Esophagus muscularis mucosa (tissue), 4 donors: ENCODE results near the gene TNF. TPM values are rescaled to one million over a fixed set of nuclear protein-coding genes. Genes with fewer than 3 reads are reported as not detected.

Experiments
- DNase-seq: peaks from one replicate; pipeline ENCODE4 v3.0.0-alpha.2; 2017; ENCODE audit errors: extremely low spot score
- H3K27ac ChIP-seq, 4 donors: fragments of 200-600 bp; sonication (generic); replicated peaks in 1 of 4; 1 replicate in 3 of 4; 2 replicates in 1 of 4; pipeline ENCODE4 v1.5.1; 2016 to 2019; ENCODE audit warnings: mild to moderate bottlenecking in 1 of 4
- H3K27me3 ChIP-seq, 4 donors: fragments of 200-600 bp; sonication (generic); one replicate each; pipeline versions ENCODE4 v1.5.1 to v1.6.0; 2016 to 2019
- H3K36me3 ChIP-seq, 4 donors: fragments of 200-600 bp; sonication (generic); one replicate each; pipeline ENCODE4 v1.5.1; 2016 to 2019
- H3K4me1 ChIP-seq, 4 donors: fragments of 200-600 bp; sonication (generic); one replicate each; pipeline ENCODE4 v1.5.1; 2016 to 2019
- H3K4me3 ChIP-seq, 4 donors: fragments of 200-600 bp; sonication (generic); 1 replicate in 2 of 4; 2 replicates in 2 of 4; pipeline ENCODE4 v1.5.1; 2016 to 2019; ENCODE audit warnings: mild to moderate bottlenecking in 4 of 4, moderate library complexity in 1 of 4
- H3K9me3 ChIP-seq, 4 donors: fragments of 200-600 bp; sonication (generic); 1 replicate in 3 of 4; 2 replicates in 1 of 4; pipeline ENCODE4 v1.5.1; 2016 to 2019
- EP300 ChIP-seq: sonication (generic); formaldehyde crosslinking; IDR thresholded peaks from one replicate; pipeline ENCODE4 v1.6.1; 2017; ENCODE audit warnings: antibody characterized with exemption
- POLR2A ChIP-seq: fragments of 450-650 bp; IDR thresholded peaks from one replicate; pipeline ENCODE4 v1.6.1; 2017; ENCODE audit warnings: antibody characterized with exemption, moderate library complexity, mild to moderate bottlenecking, low read depth
- POLR2AphosphoS5 ChIP-seq, 2 donors: sonication (generic); formaldehyde crosslinking; IDR thresholded peaks; one replicate each; pipeline ENCODE4 v1.6.1; 2017; ENCODE audit warnings: antibody characterized with exemption in 2 of 2
- WGBS: methylation state at CpG from one replicate; pipeline ENCODE4 v1.1.5; 2018; 5-methylcytosine and 5-hydroxymethylcytosine counted together
- intact Hi-C: fragments of 100-400 bp; cut with DNase I; formaldehyde crosslinking; loops from one replicate; pipeline ENCODE4 v1.15.1; 2023
- total RNA-seq, 4 donors: library from RNA; depleted of rRNA; stranded (reverse); fragments of >200 nt; gene quantifications; one replicate each; pipeline versions ENCODE4 v1.1.0 to v1.2.1, GENCODE V29; 2016
- TF ChIP-seq, protein P1 (sequence below), 3 experiments: fragments of 200-600 bp in 2 of 3; fragments of 450-650 bp in 1 of 3; sonication (generic) in 2 of 3; IDR thresholded peaks; one replicate each; pipeline ENCODE4 v1.5.1; 2017 to 2019; ENCODE audit warnings: antibody characterized with exemption in 3 of 3, mild to moderate bottlenecking in 2 of 3, moderate library complexity in 1 of 3

Gene TNF
- total RNA-seq, 4 donors from 2014 or later = 0.17 to 1.5 TPM; not detected in 2

DNA sequence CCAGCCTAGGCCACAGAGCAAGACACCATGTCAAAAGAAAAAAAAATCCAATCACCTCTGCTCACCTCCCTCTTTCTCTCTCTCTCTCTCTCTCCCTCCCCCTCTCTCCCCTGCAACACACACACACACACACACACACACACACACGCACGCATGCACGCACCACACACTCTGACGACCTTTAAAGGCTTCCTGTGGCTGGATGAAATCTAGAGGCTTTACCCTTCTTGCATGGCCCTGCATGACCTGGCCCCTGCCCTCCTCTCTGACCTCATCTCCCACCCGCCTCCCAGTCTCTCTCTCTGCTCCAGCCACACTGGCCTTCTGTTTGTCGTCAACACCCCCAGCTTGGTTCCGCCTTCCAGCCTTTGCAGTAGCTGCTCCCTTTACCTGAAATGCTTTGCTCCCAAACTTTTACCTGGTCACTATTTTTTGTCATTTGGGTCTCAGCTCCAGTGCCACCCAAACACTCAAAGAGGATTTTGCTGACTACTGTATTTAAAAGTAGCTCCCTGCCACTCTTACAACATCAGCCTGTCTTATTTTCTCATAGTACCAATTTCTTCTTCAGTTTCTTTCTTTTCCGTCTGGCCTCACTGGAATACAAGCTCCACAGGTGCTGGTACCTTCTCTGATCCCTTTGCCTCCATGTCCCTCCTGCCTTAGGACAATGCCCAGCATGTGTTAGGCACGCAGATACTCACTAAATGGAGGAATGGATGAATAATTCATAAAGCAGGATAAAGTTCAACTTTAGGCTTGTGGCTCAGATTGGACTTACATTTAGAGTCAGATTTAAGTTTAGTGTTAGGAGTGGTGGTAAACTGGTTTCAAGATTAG is 7.6 kb upstream of the TNF start:
- Histone ChIP-seq H3K4me1 (no peaks in the 10 kb centered on the region), H3K36me3 (no peaks in the 10 kb centered on the region), H3K27me3 (peaks cover 0 to 68% (median 2%) of the 10 kb centered on the region in 4 donors), H3K27ac (no peak overlapping the region), H3K9me3 (no peaks in the 10 kb centered on the region), H3K4me3 (no peak overlapping the region)
- DNase-seq = no peak
- no peak for TF ChIP-seq EP300
- TF ChIP-seq, protein P1, sequence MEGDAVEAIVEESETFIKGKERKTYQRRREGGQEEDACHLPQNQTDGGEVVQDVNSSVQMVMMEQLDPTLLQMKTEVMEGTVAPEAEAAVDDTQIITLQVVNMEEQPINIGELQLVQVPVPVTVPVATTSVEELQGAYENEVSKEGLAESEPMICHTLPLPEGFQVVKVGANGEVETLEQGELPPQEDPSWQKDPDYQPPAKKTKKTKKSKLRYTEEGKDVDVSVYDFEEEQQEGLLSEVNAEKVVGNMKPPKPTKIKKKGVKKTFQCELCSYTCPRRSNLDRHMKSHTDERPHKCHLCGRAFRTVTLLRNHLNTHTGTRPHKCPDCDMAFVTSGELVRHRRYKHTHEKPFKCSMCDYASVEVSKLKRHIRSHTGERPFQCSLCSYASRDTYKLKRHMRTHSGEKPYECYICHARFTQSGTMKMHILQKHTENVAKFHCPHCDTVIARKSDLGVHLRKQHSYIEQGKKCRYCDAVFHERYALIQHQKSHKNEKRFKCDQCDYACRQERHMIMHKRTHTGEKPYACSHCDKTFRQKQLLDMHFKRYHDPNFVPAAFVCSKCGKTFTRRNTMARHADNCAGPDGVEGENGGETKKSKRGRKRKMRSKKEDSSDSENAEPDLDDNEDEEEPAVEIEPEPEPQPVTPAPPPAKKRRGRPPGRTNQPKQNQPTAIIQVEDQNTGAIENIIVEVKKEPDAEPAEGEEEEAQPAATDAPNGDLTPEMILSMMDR (IDR thresholded peaks at IDR 0.05) = no peak
- no peak for TF ChIP-seq POLR2AphosphoS5 (IDR thresholded peaks at IDR 0.05)
- no peak for TF ChIP-seq POLR2A
- WGBS = 51% methylated on average over 9 of the region's 9 CpGs
- intact Hi-C loops = no loop called here

DNA sequence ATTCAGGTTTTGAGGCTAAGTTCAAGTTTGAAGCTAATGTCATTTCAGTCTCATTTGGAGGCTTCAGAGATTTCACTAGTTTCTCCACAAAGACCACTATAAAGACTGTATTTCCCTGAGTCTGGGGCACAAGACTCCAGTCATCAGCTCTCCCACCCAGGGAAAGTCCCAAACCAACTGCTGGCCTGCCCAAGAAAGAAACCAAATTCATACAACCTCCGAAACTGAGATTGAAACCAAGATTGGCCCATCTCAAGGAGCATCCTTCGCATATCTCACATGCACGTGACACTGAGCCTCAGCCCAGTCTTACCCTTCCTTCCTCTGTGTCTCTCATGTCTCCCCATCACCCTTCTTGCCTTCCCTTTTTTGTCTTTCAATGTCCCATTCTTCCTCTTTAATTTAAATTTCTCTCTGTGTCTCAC is 6.8 kb upstream of the TNF start:
- WGBS = 64% methylated on average over 3 of the region's 3 CpGs

DNA sequence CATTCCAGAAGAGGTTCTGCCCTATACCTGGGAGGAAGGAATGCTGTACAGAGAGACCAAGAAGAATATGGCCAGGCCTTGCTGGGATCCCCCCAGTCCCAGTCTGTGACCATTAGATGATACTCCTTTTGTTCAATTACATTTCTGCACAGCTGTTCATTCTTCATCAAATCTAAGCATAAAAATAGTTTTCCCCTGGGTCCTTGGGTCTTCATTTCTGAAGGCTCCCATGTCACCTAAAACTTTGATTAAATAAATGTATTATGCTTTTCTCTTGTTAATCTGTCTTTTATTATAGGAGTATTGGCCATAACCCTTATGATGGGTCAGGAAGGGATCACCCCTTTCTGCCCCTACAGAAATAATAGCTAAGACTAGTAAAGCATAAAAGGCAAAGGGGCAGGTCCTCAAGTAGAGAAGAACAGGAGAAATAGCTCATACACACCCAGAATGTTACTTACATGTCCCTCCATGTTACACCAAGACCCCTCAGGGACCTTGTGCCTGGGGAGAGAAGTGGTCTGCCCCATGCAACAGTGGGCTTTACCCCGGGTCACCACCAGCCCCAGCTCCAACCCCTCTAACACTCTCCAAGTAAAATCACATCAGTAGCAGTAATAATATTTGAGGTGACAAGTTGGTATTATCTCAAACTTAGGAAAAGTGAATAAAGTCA is 5.4 kb upstream of the TNF start:
- H3K27me3 ChIP-seq = peaks cover 0 to 74% (median 2%) of the 10 kb centered on the region in 4 donors
- no peak for DNase-seq
- intact Hi-C loops = no loop called here
- TF ChIP-seq, protein P1 (IDR thresholded peaks at IDR 0.05) = no peak
- no peak for TF ChIP-seq POLR2A
- no peak for TF ChIP-seq EP300
- TF ChIP-seq POLR2AphosphoS5 (IDR thresholded peaks at IDR 0.05) = no peak
- H3K9me3 ChIP-seq = no peaks in the 10 kb centered on the region
- H3K36me3 ChIP-seq = no peaks in the 10 kb centered on the region
- no peak overlapping the region for H3K4me3 ChIP-seq
- H3K4me1 ChIP-seq = no peaks in the 10 kb centered on the region
- WGBS = 70% methylated on average over 1 of the region's 1 CpG
- no peak overlapping the region for H3K27ac ChIP-seq

More for the DNA sequence above, 6.8 kb upstream of the TNF start:
- Histone ChIP-seq H3K4me3 (no peak overlapping the region), H3K36me3 (no peaks in the 10 kb centered on the region), H3K4me1 (no peaks in the 10 kb centered on the region), H3K9me3 (no peaks in the 10 kb centered on the region), H3K27me3 (peaks cover 0 to 74% (median 2%) of the 10 kb centered on the region in 4 donors), H3K27ac (no peak overlapping the region)
- TF ChIP-seq EP300 (no peak), POLR2AphosphoS5 (IDR thresholded peaks at IDR 0.05) (no peak), POLR2A (no peak)
- TF ChIP-seq, protein P1 (IDR thresholded peaks at IDR 0.05) = no peak
- no peak for DNase-seq
- intact Hi-C loops = no loop called here

DNA sequence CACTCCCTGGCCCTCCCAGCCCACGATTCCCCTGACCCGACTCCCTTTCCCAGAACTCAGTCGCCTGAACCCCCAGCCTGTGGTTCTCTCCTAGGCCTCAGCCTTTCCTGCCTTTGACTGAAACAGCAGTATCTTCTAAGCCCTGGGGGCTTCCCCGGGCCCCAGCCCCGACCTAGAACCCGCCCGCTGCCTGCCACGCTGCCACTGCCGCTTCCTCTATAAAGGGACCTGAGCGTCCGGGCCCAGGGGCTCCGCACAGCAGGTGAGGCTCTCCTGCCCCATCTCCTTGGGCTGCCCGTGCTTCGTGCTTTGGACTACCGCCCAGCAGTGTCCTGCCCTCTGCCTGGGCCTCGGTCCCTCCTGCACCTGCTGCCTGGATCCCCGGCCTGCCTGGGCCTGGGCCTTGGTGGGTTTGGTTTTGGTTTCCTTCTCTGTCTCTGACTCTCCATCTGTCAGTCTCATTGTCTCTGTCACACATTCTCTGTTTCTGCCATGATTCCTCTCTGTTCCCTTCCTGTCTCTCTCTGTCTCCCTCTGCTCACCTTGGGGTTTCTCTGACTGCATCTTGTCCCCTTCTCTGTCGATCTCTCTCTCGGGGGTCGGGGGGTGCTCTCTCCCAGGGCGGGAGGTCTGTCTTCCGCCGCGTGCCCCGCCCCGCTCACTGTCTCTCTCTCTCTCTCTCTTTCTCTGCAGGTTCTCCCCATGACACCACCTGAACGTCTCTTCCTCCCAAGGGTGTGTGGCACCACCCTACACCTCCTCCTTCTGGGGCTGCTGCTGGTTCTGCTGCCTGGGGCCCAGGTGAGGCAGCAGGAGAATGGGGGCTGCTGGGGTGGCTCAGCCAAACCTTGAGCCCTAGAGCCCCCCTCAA is 3.1 kb upstream of the TNF start, which contains the start of gene LTA:
Gene LTA (plus strand): TSS at position 249 of the 871 bp plus-strand sequence. CDS start 454 bp downstream, at position 703.
- intact Hi-C loops = no loop called here
- peaks cover 0 to 3% (median 0%) of the 10 kb centered on the region in 4 donors for H3K4me1 ChIP-seq
- WGBS = 88% methylated on average over 27 of the region's 27 CpGs
- H3K9me3 ChIP-seq = no peaks in the 10 kb centered on the region
- H3K4me3 ChIP-seq = no peak within 1 kb of the TSS
- no peak for DNase-seq
- peaks cover 0 to 54% (median 2%) of the 10 kb centered on the region in 4 donors for H3K27me3 ChIP-seq
- H3K36me3 ChIP-seq = no peaks in the 10 kb centered on the region
- TF ChIP-seq, protein P1 (IDR thresholded peaks at IDR 0.05) = no peak
- TF ChIP-seq EP300 = no peak
- no peak for TF ChIP-seq POLR2AphosphoS5 (IDR thresholded peaks at IDR 0.05)
- TF ChIP-seq POLR2A = no peak
- H3K27ac ChIP-seq = no peak within 1 kb of the TSS
